Gastrocnemius medialis (tissue), 4 donors: ENCODE data around the gene AP1G1.

ENCODE experiments used
- POLR2A ChIP-seq, 2 donors: fragments of 450-650 bp; IDR thresholded peaks; one replicate each; pipeline ENCODE4 v1.6.1; 2017; ENCODE audit warnings: antibody characterized with exemption in 2 of 2, mild to moderate bottlenecking in 2 of 2, moderate library complexity in 2 of 2
- TF ChIP-seq, protein P1 (sequence below), 5 experiments: fragments of 450-650 bp in 3 of 5; fragments of 200-600 bp in 2 of 5; sonication (generic) in 2 of 5; IDR thresholded peaks in 4 of 5; conservative IDR thresholded peaks in 1 of 5; 1 replicate in 4 of 5; 2 replicates in 1 of 5; pipeline ENCODE4 v1.5.1; 2016 to 2019; ENCODE audit warnings: antibody characterized with exemption in 5 of 5, mild to moderate bottlenecking in 3 of 5, moderate library complexity in 3 of 5

DNA sequence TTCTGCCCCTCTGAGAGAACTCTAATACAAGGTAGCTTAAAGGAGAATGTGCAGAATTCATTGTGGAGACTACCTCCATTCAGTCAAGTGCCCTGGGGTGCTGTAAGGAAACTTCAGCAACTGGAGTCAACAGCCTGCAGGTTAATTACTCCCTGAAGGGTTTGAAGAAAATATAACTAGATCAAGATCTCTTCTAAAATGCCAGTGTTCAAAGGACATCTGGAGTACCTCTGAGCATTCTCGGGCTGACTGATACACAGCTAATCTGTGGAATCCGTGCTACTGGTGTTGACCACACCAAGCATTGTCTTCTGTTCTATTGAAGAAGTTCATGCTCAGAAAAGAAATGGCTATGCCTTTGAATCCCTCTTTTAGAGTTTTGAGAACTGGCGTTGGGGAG lies 25.7 kb upstream of the AP1G1 start:
- TF ChIP-seq, protein P1, sequence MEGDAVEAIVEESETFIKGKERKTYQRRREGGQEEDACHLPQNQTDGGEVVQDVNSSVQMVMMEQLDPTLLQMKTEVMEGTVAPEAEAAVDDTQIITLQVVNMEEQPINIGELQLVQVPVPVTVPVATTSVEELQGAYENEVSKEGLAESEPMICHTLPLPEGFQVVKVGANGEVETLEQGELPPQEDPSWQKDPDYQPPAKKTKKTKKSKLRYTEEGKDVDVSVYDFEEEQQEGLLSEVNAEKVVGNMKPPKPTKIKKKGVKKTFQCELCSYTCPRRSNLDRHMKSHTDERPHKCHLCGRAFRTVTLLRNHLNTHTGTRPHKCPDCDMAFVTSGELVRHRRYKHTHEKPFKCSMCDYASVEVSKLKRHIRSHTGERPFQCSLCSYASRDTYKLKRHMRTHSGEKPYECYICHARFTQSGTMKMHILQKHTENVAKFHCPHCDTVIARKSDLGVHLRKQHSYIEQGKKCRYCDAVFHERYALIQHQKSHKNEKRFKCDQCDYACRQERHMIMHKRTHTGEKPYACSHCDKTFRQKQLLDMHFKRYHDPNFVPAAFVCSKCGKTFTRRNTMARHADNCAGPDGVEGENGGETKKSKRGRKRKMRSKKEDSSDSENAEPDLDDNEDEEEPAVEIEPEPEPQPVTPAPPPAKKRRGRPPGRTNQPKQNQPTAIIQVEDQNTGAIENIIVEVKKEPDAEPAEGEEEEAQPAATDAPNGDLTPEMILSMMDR (IDR thresholded peaks at IDR 0.05 in 4 of 5, conservative IDR thresholded peaks at IDR 0.05 in 1 of 5), result no peak
- TF ChIP-seq POLR2A (IDR thresholded peaks at IDR 0.05), result no peak
